Tibial nerve (tissue), 4 donors: ENCODE measurements around the gene LIN52.
"Not testable (repeated sequence)": the region's sequence is repeated elsewhere in the genome, so short reads cannot be mapped to it uniquely, and the experiment has no call there.

ENCODE experiments used
- EP300 ChIP-seq, 2 donors: sonication (generic); formaldehyde crosslinking; IDR thresholded peaks; one replicate each; pipeline ENCODE4 v1.6.1; 2017; ENCODE audit warnings: antibody characterized with exemption in 2 of 2, mild to moderate bottlenecking in 1 of 2
- POLR2A ChIP-seq, 2 donors: fragments of 450-650 bp; IDR thresholded peaks; one replicate each; pipeline ENCODE4 v1.6.1; 2017; ENCODE audit warnings: antibody characterized with exemption in 2 of 2, mild to moderate bottlenecking in 2 of 2, moderate library complexity in 2 of 2
- TF ChIP-seq, protein P1 (sequence below), 5 experiments: fragments of 200-600 bp in 3 of 5; fragments of 450-650 bp in 2 of 5; sonication (generic) in 3 of 5; IDR thresholded peaks; one replicate each; pipeline ENCODE4 v1.5.1; 2016 to 2019; ENCODE audit warnings: antibody characterized with exemption in 5 of 5, mild to moderate bottlenecking in 3 of 5, moderate library complexity in 2 of 5

DNA sequence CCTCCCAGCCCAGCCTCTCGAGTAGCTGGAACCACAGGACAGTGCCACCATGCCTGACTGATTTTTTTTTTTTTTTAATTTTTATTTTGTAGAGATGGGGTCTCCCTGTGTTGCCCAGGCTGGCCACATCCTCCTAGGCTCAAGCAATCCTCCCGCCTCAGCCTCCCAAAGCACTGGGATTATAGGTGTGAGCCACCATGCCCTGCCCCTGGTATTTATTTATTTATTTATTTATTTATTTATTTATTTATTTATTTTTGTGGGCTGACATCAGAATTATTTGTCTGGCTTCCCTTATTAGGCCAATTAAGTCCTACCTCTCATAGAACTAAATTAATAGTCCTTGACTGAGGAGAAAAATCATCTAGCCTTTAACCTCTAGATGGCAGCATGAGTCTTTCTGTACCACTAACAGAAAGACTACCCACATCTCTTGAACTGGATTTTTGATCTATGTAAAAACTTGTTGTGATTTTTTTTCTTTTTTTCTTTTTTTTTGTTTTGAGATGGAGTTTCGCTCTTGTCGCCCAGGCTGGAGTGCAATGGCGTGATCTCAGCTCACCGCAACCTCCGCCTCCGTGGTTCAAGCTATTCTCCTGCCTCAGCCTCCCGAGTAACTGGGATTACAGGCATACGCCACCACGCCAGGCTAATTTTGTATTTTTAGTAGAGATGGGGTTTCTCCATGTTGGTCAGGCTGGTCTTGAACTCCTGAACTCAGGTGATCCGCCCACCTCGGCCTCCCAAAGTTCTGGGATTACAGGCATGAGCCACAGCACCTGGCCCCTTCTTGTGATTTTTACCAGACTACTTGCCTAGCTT, 26.9 kb downstream of the LIN52 start:
- not testable (repeated sequence) for TF ChIP-seq POLR2A, EP300 (IDR thresholded peaks at IDR 0.05)
- TF ChIP-seq, protein P1, sequence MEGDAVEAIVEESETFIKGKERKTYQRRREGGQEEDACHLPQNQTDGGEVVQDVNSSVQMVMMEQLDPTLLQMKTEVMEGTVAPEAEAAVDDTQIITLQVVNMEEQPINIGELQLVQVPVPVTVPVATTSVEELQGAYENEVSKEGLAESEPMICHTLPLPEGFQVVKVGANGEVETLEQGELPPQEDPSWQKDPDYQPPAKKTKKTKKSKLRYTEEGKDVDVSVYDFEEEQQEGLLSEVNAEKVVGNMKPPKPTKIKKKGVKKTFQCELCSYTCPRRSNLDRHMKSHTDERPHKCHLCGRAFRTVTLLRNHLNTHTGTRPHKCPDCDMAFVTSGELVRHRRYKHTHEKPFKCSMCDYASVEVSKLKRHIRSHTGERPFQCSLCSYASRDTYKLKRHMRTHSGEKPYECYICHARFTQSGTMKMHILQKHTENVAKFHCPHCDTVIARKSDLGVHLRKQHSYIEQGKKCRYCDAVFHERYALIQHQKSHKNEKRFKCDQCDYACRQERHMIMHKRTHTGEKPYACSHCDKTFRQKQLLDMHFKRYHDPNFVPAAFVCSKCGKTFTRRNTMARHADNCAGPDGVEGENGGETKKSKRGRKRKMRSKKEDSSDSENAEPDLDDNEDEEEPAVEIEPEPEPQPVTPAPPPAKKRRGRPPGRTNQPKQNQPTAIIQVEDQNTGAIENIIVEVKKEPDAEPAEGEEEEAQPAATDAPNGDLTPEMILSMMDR (IDR thresholded peaks at IDR 0.05) = peak; percentile 31 to 53 (median 47)
